Measurements from ENCODE around the gene GPRC5B.

DNA sequence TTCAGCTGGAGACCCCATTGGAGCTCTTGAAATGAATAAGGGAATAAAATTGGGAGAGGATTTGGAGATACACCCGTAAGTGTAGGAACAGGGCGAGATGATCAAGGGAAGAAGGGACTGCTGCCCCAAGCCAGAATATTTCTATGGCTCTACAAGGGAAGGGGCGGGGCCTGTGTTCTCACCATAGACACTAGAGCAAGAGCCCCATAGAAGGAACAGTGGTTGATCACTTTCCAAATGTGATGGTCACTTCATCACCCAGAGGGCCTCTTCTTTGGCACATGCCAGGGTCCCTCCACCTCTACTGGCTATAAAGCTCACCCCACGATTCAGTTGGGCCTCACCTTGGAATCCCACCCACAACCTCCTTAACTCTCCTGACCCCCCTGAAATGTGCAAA is 25.0 kb downstream of the GPRC5B start:
- TF ChIP-seq, protein P1, sequence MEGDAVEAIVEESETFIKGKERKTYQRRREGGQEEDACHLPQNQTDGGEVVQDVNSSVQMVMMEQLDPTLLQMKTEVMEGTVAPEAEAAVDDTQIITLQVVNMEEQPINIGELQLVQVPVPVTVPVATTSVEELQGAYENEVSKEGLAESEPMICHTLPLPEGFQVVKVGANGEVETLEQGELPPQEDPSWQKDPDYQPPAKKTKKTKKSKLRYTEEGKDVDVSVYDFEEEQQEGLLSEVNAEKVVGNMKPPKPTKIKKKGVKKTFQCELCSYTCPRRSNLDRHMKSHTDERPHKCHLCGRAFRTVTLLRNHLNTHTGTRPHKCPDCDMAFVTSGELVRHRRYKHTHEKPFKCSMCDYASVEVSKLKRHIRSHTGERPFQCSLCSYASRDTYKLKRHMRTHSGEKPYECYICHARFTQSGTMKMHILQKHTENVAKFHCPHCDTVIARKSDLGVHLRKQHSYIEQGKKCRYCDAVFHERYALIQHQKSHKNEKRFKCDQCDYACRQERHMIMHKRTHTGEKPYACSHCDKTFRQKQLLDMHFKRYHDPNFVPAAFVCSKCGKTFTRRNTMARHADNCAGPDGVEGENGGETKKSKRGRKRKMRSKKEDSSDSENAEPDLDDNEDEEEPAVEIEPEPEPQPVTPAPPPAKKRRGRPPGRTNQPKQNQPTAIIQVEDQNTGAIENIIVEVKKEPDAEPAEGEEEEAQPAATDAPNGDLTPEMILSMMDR (IDR thresholded peaks at IDR 0.05): no peak
- TF ChIP-seq POLR2AphosphoS5 (IDR thresholded peaks at IDR 0.05): no peak
